ENCODE measurements around the gene AIM2. TPM values are rescaled to one million over a fixed set of nuclear protein-coding genes. Genes with fewer than 3 reads are reported as not detected.

The AIM2 gene
- total RNA-seq, 2 experiments from 2014 or later, result 28.1 to 28.2 TPM

Other genes with a start within 250 kb of the AIM2 start
- gene MNDA, start 245.4 kb downstream of the AIM2 start, total RNA-seq, result not detected
- 10 to 100 TPM; 56.6 to 59.8 TPM for gene PYHIN1, start 145.2 kb downstream of the AIM2 start, total RNA-seq
- gene IFI16, start 66.9 kb downstream of the AIM2 start, total RNA-seq, result 100 to 1,000 TPM; 394 to 395 TPM
- gene CADM3, start 94.8 kb upstream of the AIM2 start, total RNA-seq, result not detected
- not detected for gene ACKR1, start 128.1 kb upstream of the AIM2 start, total RNA-seq
- gene FCER1A, start 225.6 kb upstream of the AIM2 start, total RNA-seq, result not detected

All from activated CD4-positive, alpha-beta memory T cell treated with anti-CD3 and anti-CD28 coated beads, Interleukin-2, amount 10 ng/mL, durations not matched to agents 7 days and 5 days (primary cell).